HG02623 (cell line): ENCODE results near the gene BPIFA2.
"Not testable (repeated sequence)": the region's sequence is repeated elsewhere in the genome, so short reads cannot be mapped to it uniquely, and the experiment has no call there.

Source experiments
- ATAC-seq: cut with Tn5 transposase; IDR thresholded peaks from one replicate; pipeline ENCODE4 v1.9.1; 2021; ENCODE audit warnings: moderate library complexity; ENCODE audit not compliant: unreplicated experiment

BPIFA2 gene

GRCh38 chr20:33159713-33160112, 8.2 kb upstream of the BPIFA2 start:
- ATAC-seq: no peak

- ATAC-seq: no peak
Observed at GRCh38 chr20:33160681-33161080, 7.3 kb upstream of the BPIFA2 start.

- no peak for ATAC-seq
Observed at GRCh38 chr20:33162313-33162712, 5.6 kb upstream of the BPIFA2 start.

- ATAC-seq: no peak
Observed at GRCh38 chr20:33162753-33163152, 5.2 kb upstream of the BPIFA2 start.

GRCh38 chr20:33163856-33164762, 3.9 kb upstream of the BPIFA2 start:
- ATAC-seq: no peak

GRCh38 chr20:33164763-33165095, 3.2 kb upstream of the BPIFA2 start:
- ATAC-seq: no peak

GRCh38 chr20:33165416-33166055, 2.4 kb upstream of the BPIFA2 start:
- ATAC-seq: no peak

- no peak for ATAC-seq
Observed at GRCh38 chr20:33166533-33167113, 1.3 kb upstream of the BPIFA2 start.

GRCh38 chr20:33169176-33169794, 1.3 kb downstream of the BPIFA2 start:
- no peak for ATAC-seq

GRCh38 chr20:33172781-33173180, 4.8 kb downstream of the BPIFA2 start:
- no peak for ATAC-seq

GRCh38 chr20:33175123-33175522, 7.2 kb downstream of the BPIFA2 start:
- no peak for ATAC-seq

GRCh38 chr20:33176101-33176500, 8.1 kb downstream of the BPIFA2 start:
- ATAC-seq: no peak

GRCh38 chr20:33177866-33178265, 9.9 kb downstream of the BPIFA2 start:
- no peak for ATAC-seq

- ATAC-seq: no peak
Observed at GRCh38 chr20:33178726-33179125, 10.8 kb downstream of the BPIFA2 start.

- ATAC-seq: no peak
Observed at GRCh38 chr20:33180169-33180568, 12.2 kb downstream of the BPIFA2 start.

GRCh38 chr20:33181482-33182093, 13.6 kb downstream of the BPIFA2 start:
- ATAC-seq: no peak

- ATAC-seq: no peak
Observed at GRCh38 chr20:33183312-33183711, 15.4 kb downstream of the BPIFA2 start.

GRCh38 chr20:33185031-33185590, 17.2 kb downstream of the BPIFA2 start:
- not testable (repeated sequence) for ATAC-seq

GRCh38 chr20:33187491-33187890, 19.5 kb downstream of the BPIFA2 start:
- no peak for ATAC-seq

GRCh38 chr20:33188421-33188820, 20.5 kb downstream of the BPIFA2 start:
- ATAC-seq: no peak

- no peak for ATAC-seq
Observed at GRCh38 chr20:33191484-33191883, 23.5 kb downstream of the BPIFA2 start.
